HG02759 (cell line): ENCODE measurements around the gene ARMC9.

Source experiments
- ATAC-seq: cut with Tn5 transposase; IDR thresholded peaks from one replicate; pipeline ENCODE4 v1.9.1; 2021; ENCODE audit warnings: mild to moderate bottlenecking, moderate library complexity; ENCODE audit not compliant: unreplicated experiment

The ARMC9 gene

GRCh38 chr2:231305221-231305620 lies 106.8 kb downstream of the ARMC9 start:
- ATAC-seq, result no peak

- ATAC-seq, result no peak
Measured at GRCh38 chr2:231306791-231307393, 108.5 kb downstream of the ARMC9 start.

- no peak for ATAC-seq
Measured at GRCh38 chr2:231308219-231308618, 109.8 kb downstream of the ARMC9 start.

- ATAC-seq, result no peak
Measured at GRCh38 chr2:231308631-231309428, 110.4 kb downstream of the ARMC9 start.

GRCh38 chr2:231312066-231312465 lies 113.6 kb downstream of the ARMC9 start:
- no peak for ATAC-seq

GRCh38 chr2:231315896-231316295 lies 117.5 kb downstream of the ARMC9 start:
- no peak for ATAC-seq

GRCh38 chr2:231317579-231317978 lies 119.1 kb downstream of the ARMC9 start:
- no peak for ATAC-seq

- ATAC-seq, result no peak
Measured at GRCh38 chr2:231318436-231318835, 120.0 kb downstream of the ARMC9 start.

- ATAC-seq, result no peak
Measured at GRCh38 chr2:231318954-231319353, 120.5 kb downstream of the ARMC9 start.

GRCh38 chr2:231319867-231320266 lies 121.4 kb downstream of the ARMC9 start:
- no peak for ATAC-seq

- ATAC-seq, result no peak
Measured at GRCh38 chr2:231321021-231321420, 122.6 kb downstream of the ARMC9 start.

- ATAC-seq, result no peak
Measured at GRCh38 chr2:231321556-231322334, 123.3 kb downstream of the ARMC9 start.

GRCh38 chr2:231323316-231323715 lies 124.9 kb downstream of the ARMC9 start:
- ATAC-seq, result no peak

GRCh38 chr2:231325826-231326225 lies 127.4 kb downstream of the ARMC9 start:
- ATAC-seq, result no peak

GRCh38 chr2:231326404-231326803 lies 128.0 kb downstream of the ARMC9 start:
- no peak for ATAC-seq

- no peak for ATAC-seq
Measured at GRCh38 chr2:231330311-231330710, 131.9 kb downstream of the ARMC9 start.

GRCh38 chr2:231331533-231331932 lies 133.1 kb downstream of the ARMC9 start:
- no peak for ATAC-seq

GRCh38 chr2:231332388-231332787 lies 134.0 kb downstream of the ARMC9 start:
- no peak for ATAC-seq

GRCh38 chr2:231332872-231333500 lies 134.6 kb downstream of the ARMC9 start:
- no peak for ATAC-seq

- ATAC-seq, result no peak
Measured at GRCh38 chr2:231334179-231334930, 135.9 kb downstream of the ARMC9 start.

GRCh38 chr2:231334981-231335380 lies 136.6 kb downstream of the ARMC9 start:
- ATAC-seq, result no peak
